ENCODE results near the gene EPB41L4B.

EPB41L4B gene

DNA sequence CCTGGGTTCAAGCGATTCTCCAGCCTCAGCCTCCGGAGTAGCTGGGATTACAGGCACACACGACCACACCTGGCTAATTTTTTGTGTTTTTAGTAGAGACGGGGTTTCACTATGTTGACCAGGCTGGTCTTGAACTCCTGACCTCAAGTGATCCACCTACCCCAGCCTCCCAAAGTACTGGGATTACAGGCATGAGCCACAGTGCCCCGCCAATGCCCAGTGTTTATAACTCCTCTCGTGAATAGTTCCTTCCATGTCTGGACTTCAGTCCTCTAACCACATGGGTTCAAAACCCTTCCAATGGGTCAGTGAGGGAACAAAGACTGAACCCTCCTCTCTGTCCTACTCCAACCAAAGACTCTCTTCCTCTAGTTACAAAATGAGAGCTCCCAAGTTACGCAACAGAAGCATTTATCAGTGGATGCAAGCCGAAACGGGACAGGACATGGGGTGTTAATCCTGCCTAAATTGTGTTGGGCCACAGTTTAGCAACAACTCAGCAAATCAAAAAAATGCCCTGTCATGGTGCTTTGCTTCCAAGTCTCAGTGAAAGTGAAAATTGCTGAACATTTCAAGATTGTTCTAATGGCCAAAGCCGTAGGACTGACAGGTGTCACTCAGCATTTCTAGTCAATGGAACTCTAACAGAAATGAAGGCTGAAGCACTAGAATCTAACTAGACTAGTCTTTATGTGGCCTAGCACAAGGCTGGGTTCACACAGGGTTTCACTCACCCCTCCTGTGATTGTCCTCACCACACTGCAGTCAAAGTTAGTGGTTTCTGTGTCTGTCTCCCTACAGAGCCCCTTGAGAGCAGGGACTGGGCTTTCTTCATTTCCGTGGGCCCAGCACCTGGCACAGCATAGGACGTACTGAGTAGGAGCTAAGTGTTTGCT, 197.9 kb downstream of the EPB41L4B start:
- Histone ChIP-seq H3K9ac (ENCODE audit: low read length) (no peak overlapping the region), H3K36me3 (ENCODE audit: control insufficient read depth, insufficient read depth, low read length) (no peaks in the 10 kb centered on the region), H3K4me1 (ENCODE audit: control insufficient read depth, insufficient read depth, low read length) (peaks cover 11% of the 10 kb centered on the region), H3K27me3 (ENCODE audit: control insufficient read depth, insufficient read depth, low read length) (no peaks in the 10 kb centered on the region), H3K4me3 (ENCODE audit: low read length) (no peak overlapping the region), H3K27ac (ENCODE audit: low read depth, low read length) (no peak overlapping the region)

All from rectal smooth muscle tissue (tissue), 1 donor.